Activated naive CD4-positive, alpha-beta T cell (primary cell): ENCODE measurements around the gene RIC8B.
A peak's percentile ranks its signal among the peaks of the same experiment; 100 is the strongest.
"Not testable (repeated sequence)": the region's sequence is repeated elsewhere in the genome, so short reads cannot be mapped to it uniquely, and the experiment has no call there.

Source experiments
- DNase-seq, 4 experiments: peaks; one replicate each; lab custom pipeline; 2025; lab: John Stamatoyannopoulos, UW

Gene RIC8B, protein sequence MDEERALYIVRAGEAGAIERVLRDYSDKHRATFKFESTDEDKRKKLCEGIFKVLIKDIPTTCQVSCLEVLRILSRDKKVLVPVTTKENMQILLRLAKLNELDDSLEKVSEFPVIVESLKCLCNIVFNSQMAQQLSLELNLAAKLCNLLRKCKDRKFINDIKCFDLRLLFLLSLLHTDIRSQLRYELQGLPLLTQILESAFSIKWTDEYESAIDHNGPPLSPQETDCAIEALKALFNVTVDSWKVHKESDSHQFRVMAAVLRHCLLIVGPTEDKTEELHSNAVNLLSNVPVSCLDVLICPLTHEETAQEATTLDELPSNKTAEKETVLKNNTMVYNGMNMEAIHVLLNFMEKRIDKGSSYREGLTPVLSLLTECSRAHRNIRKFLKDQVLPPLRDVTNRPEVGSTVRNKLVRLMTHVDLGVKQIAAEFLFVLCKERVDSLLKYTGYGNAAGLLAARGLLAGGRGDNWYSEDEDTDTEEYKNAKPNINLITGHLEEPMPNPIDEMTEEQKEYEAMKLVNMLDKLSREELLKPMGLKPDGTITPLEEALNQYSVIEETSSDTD

DNA sequence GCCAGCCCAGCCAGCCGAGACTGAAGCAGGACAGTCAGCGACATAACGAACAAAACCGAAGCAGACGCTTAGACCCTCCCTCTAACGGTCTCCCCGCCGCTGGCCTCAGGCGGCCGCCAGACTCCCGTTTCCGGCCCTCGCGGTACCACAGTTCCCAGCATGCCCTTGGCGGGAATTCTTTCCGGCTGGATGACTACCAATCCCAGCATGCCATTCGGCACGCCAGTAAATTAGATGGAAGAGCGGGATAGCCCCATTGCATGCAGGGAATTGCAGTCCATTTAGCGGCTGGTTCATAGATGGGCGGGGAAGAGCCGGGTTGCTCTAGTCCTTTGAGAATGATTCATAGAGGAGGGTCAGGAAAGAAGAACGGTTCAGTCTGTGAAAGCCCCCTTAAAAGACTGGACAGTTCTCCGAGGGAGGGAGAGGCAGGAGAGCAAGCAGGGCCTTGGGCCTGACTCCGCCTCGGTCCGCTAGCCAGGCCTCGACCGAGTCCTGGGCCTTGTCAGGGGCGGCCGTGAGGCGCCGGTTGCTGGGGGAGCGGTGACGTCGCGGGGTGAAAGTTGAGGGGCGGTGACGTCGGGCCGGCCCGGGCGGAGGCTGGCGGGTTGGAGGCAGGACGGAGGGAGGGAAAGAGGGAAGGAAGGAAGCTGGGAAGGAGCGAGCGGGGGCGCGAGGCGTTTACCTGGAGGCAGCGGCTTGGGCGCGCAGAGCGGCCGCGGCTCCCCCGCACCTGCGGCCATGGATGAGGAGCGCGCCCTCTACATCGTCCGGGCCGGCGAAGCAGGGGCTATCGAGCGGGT is at the start of gene RIC8B:
Gene RIC8B, plus strand, starts transcription at position 678 of the 803 bp plus-strand sequence. Its CDS starts 64 bp downstream, at position 742.
- peak; percentile 30 to 58 (median 38) for DNase-seq

DNA sequence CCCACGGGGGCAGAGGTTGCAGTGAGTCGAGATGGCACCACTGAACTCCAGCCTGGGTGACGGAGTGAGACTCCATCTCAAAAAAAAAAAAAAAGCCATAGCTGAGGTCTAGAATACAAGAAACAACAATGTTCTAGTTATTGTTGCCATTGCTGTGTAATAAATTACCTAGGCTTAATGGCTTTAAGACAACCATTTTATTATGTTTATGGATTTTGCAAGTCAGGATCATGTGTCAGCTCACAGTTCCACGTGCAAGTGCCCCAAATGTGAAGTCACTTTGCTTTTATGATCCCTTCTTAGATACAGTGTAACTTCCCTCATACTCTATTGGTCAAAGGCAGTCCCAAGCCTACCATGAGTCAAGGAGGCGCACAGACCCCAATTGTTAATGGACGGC is 49.5 kb upstream of the RIC8B start:
- no peak for DNase-seq

DNA sequence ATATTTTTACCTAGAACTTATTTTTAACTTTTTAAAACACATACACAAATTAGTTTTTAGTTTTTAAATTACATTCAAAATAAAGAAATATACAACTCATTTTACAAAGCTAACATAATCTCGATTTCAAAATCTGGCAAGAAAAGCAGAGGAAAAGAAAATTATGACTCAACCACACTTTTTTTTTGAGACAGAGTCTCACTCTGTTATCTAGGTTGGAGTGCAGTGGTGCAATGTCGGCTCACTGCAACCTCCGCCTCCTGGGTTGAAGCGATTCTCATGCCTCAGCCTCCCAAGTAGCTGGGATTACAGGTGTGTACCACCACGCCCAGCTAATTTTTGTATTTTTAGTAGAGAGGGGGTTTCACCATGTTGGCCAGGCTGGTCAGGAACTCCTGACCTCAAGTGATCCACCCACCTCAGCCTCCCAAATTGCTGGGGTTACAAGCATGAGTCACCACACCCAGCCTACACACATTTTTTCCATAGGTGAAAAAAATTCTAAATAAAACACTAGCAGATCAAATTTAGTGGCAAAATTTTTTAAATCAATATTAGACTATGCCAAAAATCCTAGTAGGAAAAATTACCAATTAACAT is 47.8 kb upstream of the RIC8B start:
- DNase-seq, result not testable (repeated sequence)

DNA sequence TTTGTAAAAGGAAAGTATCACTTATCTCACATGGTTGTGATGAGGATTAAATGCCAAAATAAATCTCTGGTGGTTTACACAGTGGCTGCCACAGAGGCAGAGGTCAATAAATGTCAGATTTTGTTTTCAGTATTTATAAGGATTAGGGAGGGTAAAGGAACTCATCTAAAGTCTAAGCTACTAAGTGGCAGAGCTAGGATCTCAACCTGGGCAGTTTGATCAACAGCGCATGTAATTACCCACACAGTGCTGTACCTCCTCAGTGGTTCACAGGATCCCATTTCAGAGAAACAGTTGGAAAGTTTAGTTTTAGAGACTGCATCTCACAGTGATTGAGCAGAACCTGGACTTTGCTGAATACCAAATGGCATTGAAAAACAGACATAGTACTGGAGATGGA is 44.9 kb upstream of the RIC8B start:
- DNase-seq, result no peak

DNA sequence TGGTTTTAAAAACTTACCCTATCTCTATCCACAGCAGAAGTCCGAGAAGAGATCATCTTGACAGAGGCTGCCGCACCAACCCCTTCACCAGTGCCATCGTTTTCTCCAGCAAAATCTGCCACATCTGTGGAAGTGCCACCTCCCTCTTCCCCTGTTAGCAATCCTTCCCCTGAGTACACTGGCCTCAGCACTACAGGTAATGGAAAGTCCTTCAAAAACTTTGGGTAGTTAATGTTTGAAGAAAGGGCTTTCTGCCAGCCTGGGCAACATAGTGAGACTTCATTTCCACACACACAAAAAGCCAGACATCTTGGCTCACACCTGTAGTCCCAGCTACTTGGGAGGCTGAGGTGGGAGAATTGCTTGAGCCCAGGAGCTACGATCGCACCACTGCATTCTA is 41.6 kb upstream of the RIC8B start:
- no peak for DNase-seq

DNA sequence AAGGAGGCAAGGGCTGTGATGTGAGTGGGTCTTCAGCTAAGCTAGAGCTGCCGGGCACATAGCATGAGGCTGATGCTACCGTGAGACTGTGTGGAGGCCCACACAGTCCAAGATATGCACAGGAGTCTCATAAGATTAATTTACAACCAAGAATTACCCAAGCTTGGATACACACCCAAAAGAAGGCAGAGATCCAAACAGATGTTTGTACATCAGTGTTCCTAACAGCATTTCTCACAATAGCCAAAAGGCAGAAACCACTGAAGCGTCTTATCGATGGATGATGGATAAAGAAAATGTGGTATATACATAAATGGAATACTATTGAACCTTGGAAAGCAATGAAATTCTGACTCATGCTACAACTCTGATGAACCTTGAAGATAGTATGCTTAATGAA is 40.8 kb upstream of the RIC8B start:
- no peak for DNase-seq

DNA sequence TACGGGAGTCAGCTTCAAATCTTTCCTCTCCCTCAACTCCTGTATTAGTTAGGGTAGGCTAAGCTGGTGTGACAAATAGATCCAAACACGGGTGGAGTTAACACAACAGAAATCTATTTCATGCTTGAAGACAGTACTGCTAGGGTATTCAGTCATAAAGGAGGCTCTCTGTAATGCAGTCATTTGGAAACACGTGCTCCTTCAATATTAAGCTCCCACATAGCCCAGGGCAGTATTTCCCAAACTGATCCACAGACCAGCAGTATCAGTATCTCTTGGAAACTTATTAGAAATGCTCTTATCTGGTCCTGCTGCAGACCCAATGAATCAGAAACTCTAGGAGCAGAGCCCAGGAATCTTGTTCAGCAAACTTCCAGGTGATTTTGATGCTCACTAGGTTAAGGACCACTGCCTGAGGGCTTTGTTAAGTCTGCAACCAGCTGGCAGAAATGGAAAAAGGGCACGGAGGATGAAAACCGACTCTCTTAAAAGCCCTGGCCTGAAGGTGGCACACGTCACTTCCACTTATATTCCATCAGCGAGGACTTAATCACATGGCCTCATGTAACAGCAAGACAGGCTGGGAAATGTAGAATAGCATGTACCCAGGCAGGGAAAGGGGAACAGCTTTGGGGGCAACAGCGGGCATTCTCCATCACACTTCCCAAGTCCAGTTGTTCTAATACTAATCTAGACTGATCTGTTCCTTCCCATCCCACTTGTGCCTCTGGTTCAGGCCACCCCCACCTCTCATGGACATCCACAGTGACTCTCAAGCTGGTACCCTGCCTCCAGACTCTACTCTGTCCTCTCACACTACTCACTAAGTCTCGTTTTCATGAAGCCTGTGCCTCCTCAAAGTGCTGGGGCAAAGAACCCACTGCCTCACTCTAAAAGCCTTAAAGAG is 38.2 kb upstream of the RIC8B start:
- no peak for DNase-seq

DNA sequence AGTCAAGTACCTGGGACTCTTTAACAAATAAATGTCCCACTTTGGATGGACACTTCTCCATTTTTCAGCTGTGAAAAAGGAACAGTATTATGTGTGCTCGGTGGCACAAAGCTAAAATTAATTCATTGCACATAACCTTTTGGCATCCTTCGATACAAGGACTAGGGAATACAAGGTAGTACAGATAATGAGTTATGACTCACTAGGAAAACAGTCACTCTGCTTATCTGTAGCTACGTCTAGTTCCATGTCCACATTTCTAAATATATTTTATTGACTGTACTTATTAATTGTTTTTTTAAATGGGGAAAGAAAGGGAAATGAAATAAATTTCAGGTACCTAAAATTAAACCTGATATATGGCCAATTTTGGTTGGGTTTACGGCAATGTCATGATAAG is 35.2 kb upstream of the RIC8B start:
- no peak for DNase-seq

DNA sequence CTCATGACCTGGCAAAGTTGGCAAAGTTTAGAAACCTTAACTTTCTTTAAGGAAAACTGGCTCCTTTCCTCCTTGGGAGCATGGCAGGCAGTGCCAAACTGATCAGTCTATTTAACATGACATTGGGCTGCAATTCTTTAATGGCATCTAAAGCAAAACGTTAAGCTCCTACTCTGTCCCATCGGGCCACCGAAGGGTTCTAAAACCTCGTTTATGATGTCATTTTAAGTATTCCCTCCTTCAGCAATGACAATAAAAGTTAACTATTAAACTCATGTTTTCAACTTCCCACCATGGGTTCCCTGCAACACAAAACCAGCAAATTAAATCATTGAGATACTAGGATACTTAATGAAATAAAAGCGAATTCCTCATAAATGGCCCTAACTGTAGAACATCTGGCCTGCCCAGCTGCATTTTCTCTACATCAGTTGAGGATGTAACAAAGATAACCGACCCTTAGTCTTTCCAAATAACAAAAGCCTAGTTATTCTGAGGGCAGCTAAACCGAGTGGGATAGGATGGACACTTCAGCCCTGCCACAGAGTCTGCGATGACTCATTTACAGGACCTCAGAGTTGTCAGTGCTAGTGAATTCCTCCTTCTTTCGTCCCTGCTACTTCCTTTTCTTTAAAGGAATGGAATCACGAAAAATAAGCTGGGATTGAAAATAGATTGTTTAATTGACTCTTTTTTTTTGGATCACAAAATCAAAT is 34.5 kb upstream of the RIC8B start:
- no peak for DNase-seq

DNA sequence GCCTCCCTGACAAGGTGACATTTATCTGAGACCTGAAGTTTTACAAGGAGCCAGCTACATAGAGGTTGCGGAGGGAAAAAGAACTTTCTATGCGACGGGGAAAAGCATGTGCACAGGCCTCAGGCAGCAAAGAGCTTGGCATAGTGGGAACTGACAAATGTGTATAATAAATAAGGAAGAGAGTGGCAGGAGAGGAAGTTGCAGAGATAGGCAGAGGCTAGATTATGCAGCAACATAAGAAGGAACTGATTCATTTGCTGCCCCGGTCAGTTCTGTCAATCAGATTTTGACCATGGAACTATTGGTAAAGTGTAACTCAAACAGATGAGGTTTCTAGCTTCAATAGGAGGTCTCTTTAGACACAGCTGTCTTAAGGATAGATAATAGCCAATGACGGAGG is 33.7 kb upstream of the RIC8B start:
- no peak for DNase-seq

DNA sequence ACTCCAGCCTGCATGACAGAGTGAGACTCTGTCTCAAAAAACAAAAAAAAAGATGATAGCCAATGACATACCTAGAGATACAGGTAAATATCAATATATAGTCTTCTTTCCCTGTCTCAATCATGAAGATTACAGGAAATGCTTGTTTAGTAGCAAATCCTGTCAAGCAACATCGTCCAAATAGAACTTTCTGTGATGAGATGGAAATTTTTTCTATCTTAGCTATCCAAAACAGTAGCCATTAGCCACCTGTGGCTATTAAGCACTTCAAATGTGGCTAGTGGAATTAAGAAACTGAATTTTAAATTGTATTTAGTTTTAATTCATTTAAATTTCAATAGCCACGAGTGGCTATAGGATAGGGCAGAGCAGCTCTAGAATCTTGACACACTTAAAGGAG is 33.2 kb upstream of the RIC8B start:
- DNase-seq, result no peak

DNA sequence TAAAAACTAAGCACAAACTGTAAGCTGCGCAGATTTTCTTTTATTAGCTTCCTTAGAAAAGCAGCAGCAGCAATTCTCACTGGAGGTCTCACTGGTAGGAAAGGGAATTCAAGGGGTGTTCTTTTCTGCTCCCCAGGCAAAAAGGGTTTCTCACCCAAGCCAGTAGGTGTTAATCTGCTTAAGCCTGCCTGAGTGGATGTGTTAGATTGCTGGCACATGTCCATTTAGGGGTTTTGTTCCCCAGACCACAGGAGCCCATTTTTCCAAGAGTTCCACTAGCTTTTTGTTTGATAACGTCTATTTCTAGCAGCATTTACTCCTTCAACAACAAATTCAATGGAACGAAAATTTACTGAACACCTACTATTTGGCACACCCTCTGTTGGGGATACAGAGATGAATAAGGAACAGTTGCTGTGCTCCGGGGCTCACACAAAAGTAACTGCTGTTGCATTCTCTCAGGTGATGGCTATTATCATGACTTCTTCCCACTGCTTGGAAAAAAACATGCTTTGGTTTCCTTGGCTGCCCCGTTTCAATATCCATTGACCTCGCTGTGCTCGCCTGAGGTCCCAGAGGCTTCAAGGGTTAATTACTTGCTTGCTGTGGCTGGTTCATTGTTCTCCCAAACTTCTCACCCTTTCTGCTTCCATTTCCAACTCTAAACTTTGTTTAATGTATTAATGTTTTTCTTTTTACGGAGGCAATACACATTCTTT is 31.1 kb upstream of the RIC8B start:
- no peak for DNase-seq

DNA sequence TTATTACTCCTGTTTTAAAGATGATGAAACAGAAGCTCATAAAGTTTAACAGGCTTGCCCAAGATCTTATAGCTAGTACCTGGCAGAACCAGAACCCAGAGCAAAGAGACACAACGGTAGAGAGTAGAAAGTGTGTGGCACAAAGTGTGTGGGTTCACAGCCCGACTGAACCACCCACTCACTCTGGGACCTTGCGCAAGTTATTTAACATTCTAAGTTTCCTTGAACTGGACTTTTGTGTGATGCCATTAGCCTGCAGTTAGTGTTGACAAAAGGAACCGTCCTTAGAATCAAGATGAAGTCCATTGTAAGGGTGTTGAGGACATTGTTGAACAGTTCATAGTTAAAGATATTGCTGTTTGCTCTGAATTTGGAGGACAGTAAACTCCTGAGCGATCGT is 29.9 kb upstream of the RIC8B start:
- DNase-seq, result no peak

DNA sequence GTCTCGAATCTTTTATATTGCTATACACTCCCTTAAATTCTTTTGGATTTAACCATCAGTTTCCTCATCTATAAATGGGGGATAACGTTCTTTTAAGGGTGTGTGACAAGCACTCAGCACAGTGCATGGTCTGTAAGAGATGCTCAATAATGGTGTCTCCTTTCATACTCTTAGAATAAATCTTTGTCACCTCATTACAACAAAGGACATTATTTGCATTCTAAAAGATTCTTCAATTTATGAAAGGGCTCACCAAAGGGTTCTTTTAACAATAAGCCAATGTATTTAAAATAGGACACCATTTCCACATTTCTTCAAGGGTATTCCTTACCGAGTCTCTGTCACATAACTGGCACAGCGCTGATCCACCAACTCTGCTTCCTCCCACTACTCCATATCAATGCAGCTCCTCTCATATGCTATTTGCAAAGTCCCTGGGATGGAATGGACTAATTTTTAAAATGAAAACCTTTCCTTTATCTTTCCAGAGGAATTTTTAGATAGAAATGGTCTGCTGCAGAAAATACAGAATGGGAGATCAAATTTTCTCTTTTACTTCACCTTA is 29.2 kb upstream of the RIC8B start:
- no peak for DNase-seq

DNA sequence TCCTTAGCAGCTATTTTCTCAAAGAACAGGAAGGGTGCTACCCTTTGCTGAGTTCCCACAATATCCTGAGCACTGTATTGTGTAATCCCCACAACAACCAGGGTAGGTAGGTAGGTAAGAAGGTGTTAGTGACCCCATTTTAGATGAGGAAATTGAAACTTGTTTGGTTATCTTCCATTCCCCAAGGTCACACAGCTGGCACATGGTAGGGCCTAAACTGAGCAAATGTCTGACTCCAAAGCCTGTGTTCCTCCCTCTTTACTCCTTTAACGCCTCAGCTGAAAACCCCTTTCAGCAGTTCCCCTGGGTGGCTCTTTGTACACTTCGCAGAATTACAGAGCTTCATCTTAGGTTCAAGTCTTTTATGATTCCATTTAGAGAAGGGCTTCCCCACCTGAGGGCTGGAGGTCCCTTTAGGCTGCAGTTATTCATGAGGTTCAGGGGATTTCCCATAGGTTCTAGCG is 26.5 kb upstream of the RIC8B start:
- no peak for DNase-seq

DNA sequence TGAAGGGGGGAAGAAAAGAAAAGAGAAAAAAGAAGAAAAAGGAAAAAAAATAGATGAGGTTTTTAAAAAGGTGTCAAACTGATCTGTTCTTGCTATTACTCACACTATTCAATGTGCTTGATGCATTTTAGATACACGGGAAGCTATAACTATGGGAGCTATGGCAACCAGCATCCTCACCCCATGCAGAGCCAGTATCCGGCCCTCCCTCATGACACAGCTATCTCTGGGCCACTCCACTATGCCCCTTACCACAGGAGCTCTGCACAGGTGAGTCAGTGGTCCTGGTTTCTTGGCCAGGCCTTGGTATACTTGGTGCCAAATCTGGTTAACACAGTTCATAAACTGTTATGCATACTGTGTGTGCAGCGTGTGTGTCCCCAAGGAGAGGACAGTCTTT is 24.0 kb upstream of the RIC8B start:
- no peak for DNase-seq

DNA sequence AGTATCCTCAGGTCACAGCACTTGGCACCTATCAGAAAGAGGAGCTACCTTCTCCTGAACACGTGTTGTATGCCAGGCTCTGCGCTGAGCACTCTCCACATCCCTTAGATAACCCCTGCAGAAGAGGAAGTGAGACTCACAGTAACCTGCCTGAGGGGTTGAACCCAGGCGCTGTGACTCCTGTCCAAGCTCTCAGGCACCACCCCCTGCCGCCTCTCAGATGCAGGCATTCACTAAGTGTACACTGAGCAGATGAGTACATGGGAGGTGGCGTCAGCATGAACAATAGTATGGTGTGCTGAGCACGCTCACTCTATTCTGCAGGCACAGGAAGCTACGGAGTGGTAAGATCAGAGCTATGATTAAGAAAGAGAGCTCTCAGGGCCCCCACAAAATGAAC is 21.0 kb upstream of the RIC8B start:
- peak in 1 of 4 experiments; percentile 52 for DNase-seq

DNA sequence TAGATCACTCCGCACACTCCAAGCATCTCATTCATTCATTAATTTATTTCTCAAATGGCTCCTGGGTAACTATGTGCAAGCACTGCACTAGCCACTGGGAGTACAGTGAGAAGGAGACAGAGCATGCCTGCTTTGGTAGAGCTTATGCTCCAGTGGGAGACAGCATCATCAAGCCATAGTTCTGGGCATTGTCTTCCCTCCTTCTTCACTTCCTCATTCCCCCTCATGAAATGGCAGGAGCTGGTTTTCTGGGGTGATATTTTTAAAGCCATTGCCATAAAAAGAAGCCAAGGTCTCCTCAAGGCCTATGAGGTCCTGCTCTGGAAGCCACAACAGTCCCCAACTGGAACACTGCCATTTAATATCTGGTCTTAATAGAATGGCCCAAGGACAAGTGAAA is 20.2 kb upstream of the RIC8B start:
- no peak for DNase-seq

DNA sequence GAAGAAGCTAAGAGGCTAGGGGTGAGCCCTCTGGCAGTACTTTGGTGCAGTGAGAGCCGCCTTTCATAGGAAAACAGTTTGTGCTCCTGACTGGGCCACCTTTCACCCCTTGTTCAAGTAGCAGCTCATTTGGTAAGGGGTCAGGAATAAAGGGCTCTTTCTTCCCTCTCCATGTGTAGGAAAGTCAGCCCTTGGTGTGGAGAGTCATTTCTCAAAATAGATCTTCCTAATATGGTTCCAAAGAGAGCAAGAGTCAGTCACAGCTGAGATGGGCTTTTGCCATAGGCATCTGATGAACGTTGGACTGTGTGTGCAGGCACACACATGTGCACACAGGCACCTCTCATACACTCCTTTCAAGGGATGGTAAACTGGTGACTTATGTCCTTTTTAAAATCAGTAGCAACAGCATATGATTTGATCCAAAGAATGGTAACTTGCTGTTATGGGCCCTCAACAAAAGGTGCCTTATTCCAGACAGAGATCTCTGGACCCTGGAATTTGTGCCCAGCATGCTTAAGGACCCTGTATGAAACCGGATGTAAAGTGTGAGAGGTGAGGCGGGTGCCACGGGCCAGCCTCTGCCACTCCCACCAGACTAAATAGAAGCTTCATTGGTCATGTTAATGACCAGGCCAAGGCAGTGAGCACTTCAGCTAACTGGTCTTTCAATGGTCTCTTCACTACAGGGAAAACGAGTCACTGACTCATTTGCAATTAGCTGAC is 16.7 kb upstream of the RIC8B start:
- no peak for DNase-seq
